Glutamatergic neuron (in vitro differentiated cells): ENCODE data around the gene XYLT1. TPM values are rescaled to one million over a fixed set of nuclear protein-coding genes. Genes with fewer than 3 reads are reported as not detected.

Experiments used
- DNase-seq: peaks from one replicate; pipeline ENCODE4 v3.0.0; 2022
- H3K27ac Mint-ChIP-seq: one replicate; pipeline ENCODE4 v1.8.0; 2020; ENCODE audit warnings: mild to moderate bottlenecking, mixed read lengths, inconsistent platforms; ENCODE audit not compliant: unreplicated experiment
- H3K27me3 Mint-ChIP-seq: one replicate; pipeline ENCODE4 v1.8.0; 2020; ENCODE audit warnings: mild to moderate bottlenecking, moderate library complexity, mixed read lengths, inconsistent platforms; ENCODE audit not compliant: unreplicated experiment
- H3K36me3 Mint-ChIP-seq: one replicate; pipeline ENCODE4 v1.8.0; 2020; ENCODE audit warnings: mild to moderate bottlenecking, mixed read lengths, inconsistent platforms; ENCODE audit not compliant: unreplicated experiment
- H3K4me1 Mint-ChIP-seq: one replicate; pipeline ENCODE4 v1.8.0; 2020; ENCODE audit warnings: mild to moderate bottlenecking, low read depth, mixed read lengths, inconsistent platforms; ENCODE audit not compliant: unreplicated experiment
- H3K4me3 Mint-ChIP-seq: one replicate; pipeline ENCODE4 v1.8.0; 2020; ENCODE audit warnings: mild to moderate bottlenecking, mixed read lengths, inconsistent platforms; ENCODE audit not compliant: unreplicated experiment
- H3K9me3 Mint-ChIP-seq: one replicate; pipeline ENCODE4 v1.8.0; 2020; ENCODE audit warnings: mild to moderate bottlenecking, moderate library complexity, mixed read lengths, inconsistent platforms; ENCODE audit not compliant: unreplicated experiment
- CTCF ChIP-seq: fragments of 200-600 bp; sonication (generic); IDR thresholded peaks from one replicate; pipeline ENCODE4 v1.5.0; 2021; ENCODE audit not compliant: partially characterized antibody, unreplicated experiment
- total RNA-seq: library from RNA; stranded (reverse); fragmentation: NEBNext Ultra II Directional; extraction: Animal tissue kit (Norgen Biotek cat#: 25700); gene quantifications from one replicate; pipeline ENCODE4 v1.2.1, GENCODE V29; 2021; ENCODE audit not compliant: unreplicated experiment

XYLT1 gene
- total RNA-seq, 1 donor from 2014 or later: 18.4 TPM

DNA sequence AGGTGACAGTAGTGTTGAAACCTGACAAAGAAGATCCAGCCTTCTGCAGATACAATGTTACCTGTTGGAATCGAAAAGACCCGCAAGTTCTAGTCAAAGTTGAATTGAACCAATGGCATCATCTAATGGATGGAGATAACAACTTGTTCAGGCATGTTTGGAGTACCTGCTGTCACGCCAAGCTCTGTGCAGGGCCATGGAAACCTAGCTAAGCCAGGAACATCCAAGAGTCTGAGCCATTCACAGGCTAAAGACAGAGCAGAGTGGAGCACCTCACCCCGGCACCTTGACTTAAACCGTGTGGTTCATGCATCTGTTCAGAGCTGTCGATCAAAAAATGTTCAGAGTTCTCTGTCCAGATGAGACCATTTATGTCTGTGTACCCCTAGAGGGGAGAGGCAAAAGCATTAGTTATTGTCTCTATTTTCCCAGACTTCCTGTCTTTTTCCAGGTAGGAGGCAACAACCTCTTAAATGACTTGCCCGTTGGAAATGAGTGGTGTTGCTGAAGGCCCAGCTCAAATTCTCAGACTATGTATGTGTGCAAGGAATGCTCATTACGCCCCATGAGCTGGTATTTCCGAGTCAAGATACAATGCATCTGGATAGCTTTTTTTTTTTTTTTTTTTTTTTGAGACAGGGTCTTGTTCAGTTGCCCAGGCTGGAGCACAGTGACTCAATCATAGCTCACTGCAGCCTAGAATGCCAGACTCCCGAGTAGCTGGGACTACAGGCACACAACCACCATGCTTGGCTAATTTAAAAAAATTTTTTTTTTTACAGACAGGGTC lies 44.9 kb upstream of the XYLT1 start:
- TF ChIP-seq CTCF: no peak
- no peak overlapping the region for H3K27ac Mint-ChIP-seq
- H3K4me1 Mint-ChIP-seq: no peaks in the 10 kb centered on the region
- peaks cover 3% of the 10 kb centered on the region for H3K9me3 Mint-ChIP-seq
- no peak overlapping the region for H3K4me3 Mint-ChIP-seq
- no peak for DNase-seq
- peaks cover 7% of the 10 kb centered on the region for H3K36me3 Mint-ChIP-seq
- no peaks in the 10 kb centered on the region for H3K27me3 Mint-ChIP-seq

- Mint-ChIP-seq H3K27me3 (no peaks in the 10 kb centered on the region), H3K4me1 (no peaks in the 10 kb centered on the region), H3K4me3 (no peak overlapping the region), H3K9me3 (peaks cover 6% of the 10 kb centered on the region), H3K36me3 (peaks cover 11% of the 10 kb centered on the region), H3K27ac (no peak overlapping the region)
- no peak for DNase-seq
- no peak for TF ChIP-seq CTCF
Observed at GRCh38 chr16:17512636-17513220, 42.0 kb upstream of the XYLT1 start.

DNA sequence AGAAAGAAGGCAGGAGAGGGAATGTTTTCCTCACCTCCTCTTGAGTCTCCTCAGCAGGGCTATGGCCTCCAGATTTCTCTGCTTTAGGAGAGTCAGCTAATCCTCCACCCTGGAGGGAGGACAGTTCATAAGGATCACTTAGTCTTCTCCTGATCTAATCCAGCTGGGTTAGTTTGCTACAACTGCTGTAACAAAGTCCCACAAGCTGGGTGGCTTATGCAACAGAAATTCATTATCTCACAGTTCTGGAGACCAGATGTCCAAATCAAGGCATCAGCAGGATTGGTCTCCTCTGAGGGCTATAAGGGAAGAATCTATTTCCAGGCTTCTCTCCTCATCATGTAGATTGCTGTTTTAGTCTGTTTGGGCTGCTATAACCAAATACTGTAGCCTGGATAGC lies 40.6 kb upstream of the XYLT1 start:
- DNase-seq: no peak
- H3K4me1 Mint-ChIP-seq: no peaks in the 10 kb centered on the region
- H3K4me3 Mint-ChIP-seq: no peak overlapping the region
- no peaks in the 10 kb centered on the region for H3K27me3 Mint-ChIP-seq
- peaks cover 15% of the 10 kb centered on the region for H3K36me3 Mint-ChIP-seq
- no peak overlapping the region for H3K27ac Mint-ChIP-seq
- no peak for TF ChIP-seq CTCF
- H3K9me3 Mint-ChIP-seq: peaks cover 8% of the 10 kb centered on the region

DNA sequence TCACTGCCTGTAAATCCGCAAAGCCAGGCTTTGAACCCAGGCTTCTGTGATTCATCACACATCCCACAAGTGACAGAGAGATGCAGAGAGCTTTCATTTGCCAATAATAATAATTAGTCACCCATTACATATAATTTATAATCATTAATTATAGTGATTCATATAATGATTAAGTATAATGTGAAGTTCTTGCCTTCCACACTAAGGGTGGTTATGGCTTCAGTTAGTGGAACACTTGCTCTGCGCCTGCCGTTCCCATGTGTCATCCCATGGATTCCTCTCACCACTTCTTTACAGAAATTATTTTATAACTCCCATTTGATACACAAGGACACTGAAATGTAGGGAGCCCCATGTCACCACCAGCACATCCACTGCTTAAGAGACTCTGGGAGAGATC lies 39.8 kb upstream of the XYLT1 start:
- H3K36me3 Mint-ChIP-seq: peaks cover 15% of the 10 kb centered on the region
- DNase-seq: no peak
- H3K9me3 Mint-ChIP-seq: peaks cover 8% of the 10 kb centered on the region
- no peaks in the 10 kb centered on the region for H3K27me3 Mint-ChIP-seq
- no peak overlapping the region for H3K4me3 Mint-ChIP-seq
- no peaks in the 10 kb centered on the region for H3K4me1 Mint-ChIP-seq
- no peak for TF ChIP-seq CTCF
- H3K27ac Mint-ChIP-seq: no peak overlapping the region

DNA sequence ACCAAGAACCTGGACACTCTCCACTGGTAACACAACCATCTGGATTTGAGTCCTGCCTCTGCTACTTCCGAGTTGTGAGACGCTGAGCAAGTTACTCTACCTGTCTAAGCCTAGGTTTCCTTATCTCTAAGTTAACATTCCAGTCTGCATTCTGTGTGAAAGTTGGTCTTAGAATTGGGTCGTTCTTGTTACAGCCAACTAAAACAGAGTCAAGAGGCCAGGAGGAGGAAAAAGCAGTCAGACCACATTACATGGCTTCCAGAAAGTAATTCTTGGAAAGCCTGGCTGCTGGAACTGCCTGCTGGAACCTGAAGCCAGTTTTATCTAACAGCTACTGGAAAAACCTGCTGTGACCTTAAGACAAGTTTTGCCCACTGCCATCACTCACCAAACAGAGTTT lies 38.4 kb upstream of the XYLT1 start:
- Mint-ChIP-seq H3K4me3 (no peak overlapping the region), H3K36me3 (peaks cover 11% of the 10 kb centered on the region), H3K27me3 (no peaks in the 10 kb centered on the region), H3K4me1 (no peaks in the 10 kb centered on the region), H3K9me3 (peaks cover 8% of the 10 kb centered on the region), H3K27ac (no peak overlapping the region)
- no peak for TF ChIP-seq CTCF
- no peak for DNase-seq
